Measurements from ENCODE around the gene ENPP4. TPM values are rescaled to one million over a fixed set of nuclear protein-coding genes. Genes with fewer than 3 reads are reported as not detected.
A peak's percentile ranks its signal among the peaks of the same experiment; 100 is the strongest.
"Not testable (repeated sequence)": the region's sequence is repeated elsewhere in the genome, so short reads cannot be mapped to it uniquely, and the experiment has no call there.

ENPP4 gene
- polyA plus RNA-seq (2013) = 17.8 TPM

DNA sequence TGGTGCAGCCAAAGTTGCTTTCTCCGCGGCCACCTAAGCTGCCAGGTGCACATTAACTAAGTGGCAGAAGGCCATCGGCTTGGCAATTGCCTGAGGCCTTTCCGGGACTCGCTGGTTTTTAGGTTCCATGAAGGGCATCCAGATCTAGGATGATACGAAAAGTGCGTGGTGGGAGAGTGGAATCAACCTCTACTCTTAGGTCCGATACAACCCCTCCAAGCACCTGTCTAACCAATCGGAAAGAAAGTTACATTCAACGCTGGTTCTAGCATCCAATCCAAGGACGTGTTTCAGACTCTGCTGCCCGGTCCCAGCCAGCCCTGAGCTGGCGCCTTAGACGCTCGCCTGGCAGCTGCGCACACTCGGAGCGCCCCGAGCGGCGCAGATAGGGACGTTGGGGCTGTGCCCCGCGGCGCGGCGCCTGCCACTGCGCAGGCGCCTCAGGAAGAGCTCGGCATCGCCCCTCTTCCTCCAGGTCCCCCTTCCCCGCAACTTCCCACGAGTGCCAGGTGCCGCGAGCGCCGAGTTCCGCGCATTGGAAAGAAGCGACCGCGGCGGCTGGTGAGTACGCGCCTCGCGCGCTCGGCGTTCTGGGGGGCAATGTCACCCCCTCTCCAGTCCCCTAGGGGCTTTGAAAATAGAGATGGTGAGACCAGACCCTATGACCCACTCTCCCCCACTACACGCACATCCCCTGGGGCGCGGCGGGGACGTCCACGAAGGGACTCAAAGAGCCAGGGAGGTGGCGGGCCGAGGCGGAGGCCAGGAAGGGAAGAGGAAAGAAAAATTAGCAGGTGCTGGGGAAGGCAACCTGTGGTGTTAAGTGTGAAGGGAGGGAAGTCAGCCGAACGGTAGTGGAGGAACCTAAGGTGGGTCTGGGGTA, at the start of gene ENPP4:
Gene ENPP4, plus strand, starts transcription at position 361 of the 883 bp plus-strand sequence. CDS start 9,595 bp downstream, outside the sequence.
- peak within 1 kb of the TSS; percentile 57 to 61 for H3K27ac ChIP-seq (ENCODE audit: insufficient read depth in 1 of 2, low read depth in 1 of 2, low read length in 2 of 2, poor library complexity in 1 of 2, severe bottlenecking in 2 of 2)
- H3K4me1 ChIP-seq (ENCODE audit: control extremely low read depth in 1 of 4, control insufficient read depth in 4 of 4, insufficient read depth in 4 of 4, low read length in 3 of 4) = peaks cover 4 to 26% (median 23%) of the 10 kb centered on the region in 4 experiments
- POLR2A ChIA-PET = no interaction called here
- CTCF ChIA-PET = interaction anchor here (0.9 to 1.9 kb wide), 3 partner anchors 9 to 280 kb away, joined by 3 to 4 read pairs (median 4); no protein-coding TSS in a partner anchor
- H3K27me3 ChIP-seq (replicated peaks in 2 of 5; ENCODE audit: control insufficient read depth in 4 of 5, insufficient read depth in 5 of 5, low read length in 4 of 5) = no peaks in the 10 kb centered on the region
- H3K36me3 ChIP-seq (ENCODE audit: control insufficient read depth in 4 of 4, insufficient read depth in 4 of 4, low read length in 3 of 4) = no peaks in the 10 kb centered on the region
- H3K4me3 ChIP-seq (ENCODE audit: control insufficient read depth in 1 of 7, extremely low read depth in 1 of 7, insufficient read depth in 4 of 7, low read depth in 2 of 7, low read length in 6 of 7) = peak within 1 kb of the TSS; percentile 78 to 100 (median 88)
- under 1% methylated on average over 29 of the region's 61 CpGs for WGBS (ENCODE audit: insufficient coverage)
- peak; percentile 96 to 98 (median 97) for DNase-seq
- H3K9me3 ChIP-seq (ENCODE audit: control extremely low read depth in 1 of 5, control insufficient read depth in 4 of 5, insufficient read depth in 2 of 5, low read depth in 1 of 5, low read length in 4 of 5) = no peaks in the 10 kb centered on the region

DNA sequence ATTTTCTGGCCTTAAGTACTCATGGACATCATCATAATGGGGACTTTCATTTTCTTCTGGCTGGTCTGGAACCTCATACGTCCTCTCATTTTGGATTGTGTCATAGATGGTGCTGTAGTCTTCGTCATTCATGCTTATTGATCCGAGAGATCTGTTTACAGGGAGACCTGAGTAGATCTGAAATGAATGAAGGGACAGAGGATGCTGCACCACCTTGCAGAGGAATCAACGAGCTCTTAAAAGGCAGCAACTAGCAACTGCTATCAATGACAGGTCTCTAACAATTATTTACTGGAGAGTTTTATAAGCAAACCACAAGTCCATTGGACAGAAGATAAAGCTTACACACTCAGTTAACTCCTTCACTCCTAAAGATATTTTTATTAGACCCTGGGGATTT, 49.7 kb upstream of the ENPP4 start:
- Histone ChIP-seq H3K9me3 (ENCODE audit: control extremely low read depth in 1 of 5, control insufficient read depth in 4 of 5, insufficient read depth in 2 of 5, low read depth in 1 of 5, low read length in 4 of 5) (no peaks in the 10 kb centered on the region), H3K4me3 (ENCODE audit: control insufficient read depth in 1 of 7, extremely low read depth in 1 of 7, insufficient read depth in 4 of 7, low read depth in 2 of 7, low read length in 6 of 7) (no peak overlapping the region), H3K27me3 (replicated peaks in 2 of 5; ENCODE audit: control insufficient read depth in 4 of 5, insufficient read depth in 5 of 5, low read length in 4 of 5) (no peaks in the 10 kb centered on the region), H3K4me1 (ENCODE audit: control extremely low read depth in 1 of 4, control insufficient read depth in 4 of 4, insufficient read depth in 4 of 4, low read length in 3 of 4) (no peaks in the 10 kb centered on the region), H3K27ac (ENCODE audit: insufficient read depth in 1 of 2, low read depth in 1 of 2, low read length in 2 of 2, poor library complexity in 1 of 2, severe bottlenecking in 2 of 2) (no peak overlapping the region), H3K36me3 (ENCODE audit: control insufficient read depth in 4 of 4, insufficient read depth in 4 of 4, low read length in 3 of 4) (no peaks in the 10 kb centered on the region)
- CTCF ChIA-PET = interaction anchor here (1.2 to 1.4 kb wide), 2 partner anchors 332 to 675 kb away, joined by 3 read pairs; no protein-coding TSS in a partner anchor
- DNase-seq = no peak
- 94% methylated on average over 3 of the region's 4 CpGs for WGBS (ENCODE audit: insufficient coverage)
- POLR2A ChIA-PET = interaction anchor here (0.6 to 0.7 kb wide), 2 partner anchors 18 to 34 kb away, joined by 3 read pairs; no protein-coding TSS in a partner anchor

DNA sequence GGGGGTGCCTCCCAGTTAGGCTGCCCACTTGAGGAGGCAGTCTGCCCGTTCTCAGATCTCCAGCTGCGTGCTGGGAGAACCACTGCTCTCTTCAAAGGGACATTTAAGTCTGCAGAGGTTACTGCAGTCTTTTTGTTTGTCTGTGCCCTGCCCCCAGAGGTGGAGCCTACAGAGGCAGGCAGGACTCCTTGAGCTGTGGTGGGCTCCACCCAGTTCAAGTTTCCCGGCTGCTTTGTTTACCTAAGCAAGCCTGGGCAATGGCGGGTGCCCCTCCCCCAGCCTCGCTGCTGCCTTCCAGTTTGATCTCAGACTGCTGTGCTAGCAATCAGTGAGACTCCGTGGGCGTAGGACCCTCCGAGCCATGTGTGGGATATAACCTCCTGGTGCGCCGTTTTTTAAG, 44.1 kb upstream of the ENPP4 start:
- H3K27ac ChIP-seq (ENCODE audit: insufficient read depth in 1 of 2, low read depth in 1 of 2, low read length in 2 of 2, poor library complexity in 1 of 2, severe bottlenecking in 2 of 2); H3K27me3 ChIP-seq (replicated peaks in 2 of 5; ENCODE audit: control insufficient read depth in 4 of 5, insufficient read depth in 5 of 5, low read length in 4 of 5); H3K4me3 ChIP-seq (ENCODE audit: control insufficient read depth in 1 of 7, extremely low read depth in 1 of 7, insufficient read depth in 4 of 7, low read depth in 2 of 7, low read length in 6 of 7); H3K4me1 ChIP-seq (ENCODE audit: control extremely low read depth in 1 of 4, control insufficient read depth in 4 of 4, insufficient read depth in 4 of 4, low read length in 3 of 4); DNase-seq; POLR2A ChIA-PET; H3K9me3 ChIP-seq (ENCODE audit: control extremely low read depth in 1 of 5, control insufficient read depth in 4 of 5, insufficient read depth in 2 of 5, low read depth in 1 of 5, low read length in 4 of 5); CTCF ChIA-PET; H3K36me3 ChIP-seq (ENCODE audit: control insufficient read depth in 4 of 4, insufficient read depth in 4 of 4, low read length in 3 of 4): not testable (repeated sequence)
- 93% methylated on average over 6 of the region's 10 CpGs for WGBS (ENCODE audit: insufficient coverage)

DNA sequence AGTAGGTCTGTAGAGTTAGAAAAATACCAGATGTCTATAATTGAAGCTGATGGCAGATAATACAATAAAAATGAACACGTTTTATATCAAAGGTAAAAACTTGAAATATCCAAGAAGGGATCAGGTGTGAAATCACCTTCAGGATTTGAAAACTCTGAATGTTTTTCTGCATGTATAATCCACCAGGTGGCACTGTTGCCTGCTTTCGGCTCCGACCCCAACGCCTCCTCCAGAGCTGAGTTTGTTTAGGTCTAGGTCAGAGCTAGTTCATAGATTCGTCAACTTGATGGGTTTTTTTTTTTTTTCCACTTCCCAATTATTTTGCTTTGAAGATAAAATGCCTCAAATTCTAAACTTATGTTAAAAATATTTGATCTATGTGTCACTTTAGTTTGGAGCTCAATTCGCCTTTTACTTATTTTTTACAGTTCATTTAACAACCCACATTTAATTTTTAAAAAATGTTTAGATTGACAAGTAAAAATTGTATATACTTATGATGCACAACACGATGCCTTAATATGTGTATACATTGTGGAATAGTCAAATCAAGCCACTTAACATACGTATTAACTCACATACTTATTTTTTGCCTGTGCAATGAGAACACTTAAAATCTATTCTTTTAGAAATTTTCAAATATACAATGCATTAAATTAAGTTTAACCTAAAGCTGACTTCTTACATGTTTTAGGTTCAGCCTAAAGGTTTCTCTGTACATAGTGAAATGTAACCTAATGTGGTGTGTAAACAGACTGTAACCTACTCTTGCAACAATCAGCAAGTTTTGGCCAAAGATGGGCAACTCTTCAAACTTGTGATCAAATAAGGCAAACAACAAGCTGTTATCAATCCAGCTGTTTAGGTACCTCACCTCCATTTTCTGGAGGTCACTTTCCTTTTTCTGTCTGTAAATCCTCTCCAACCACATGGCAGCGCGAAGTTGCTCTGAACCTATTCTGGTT, 39.4 kb upstream of the ENPP4 start:
- Histone ChIP-seq H3K27ac (ENCODE audit: insufficient read depth in 1 of 2, low read depth in 1 of 2, low read length in 2 of 2, poor library complexity in 1 of 2, severe bottlenecking in 2 of 2) (no peak overlapping the region), H3K4me3 (ENCODE audit: control insufficient read depth in 1 of 7, extremely low read depth in 1 of 7, insufficient read depth in 4 of 7, low read depth in 2 of 7, low read length in 6 of 7) (no peak overlapping the region), H3K9me3 (ENCODE audit: control extremely low read depth in 1 of 5, control insufficient read depth in 4 of 5, insufficient read depth in 2 of 5, low read depth in 1 of 5, low read length in 4 of 5) (peaks cover 0 to 18% (median 7%) of the 10 kb centered on the region in 5 experiments), H3K36me3 (ENCODE audit: control insufficient read depth in 4 of 4, insufficient read depth in 4 of 4, low read length in 3 of 4) (no peaks in the 10 kb centered on the region), H3K4me1 (ENCODE audit: control extremely low read depth in 1 of 4, control insufficient read depth in 4 of 4, insufficient read depth in 4 of 4, low read length in 3 of 4) (no peaks in the 10 kb centered on the region), H3K27me3 (replicated peaks in 2 of 5; ENCODE audit: control insufficient read depth in 4 of 5, insufficient read depth in 5 of 5, low read length in 4 of 5) (peaks cover 0 to 1% (median 0%) of the 10 kb centered on the region in 5 experiments)
- ChIA-PET POLR2A (no interaction called here), CTCF (interaction anchor here (0.5 to 3.7 kb wide), 19 partner anchors 9 to 479 kb away, joined by 3 to 56 read pairs (median 3); no protein-coding TSS in a partner anchor)
- WGBS (ENCODE audit: insufficient coverage) = 0% methylated on average over 3 of the region's 10 CpGs
- DNase-seq = peak; percentile 61 to 73 (median 70)

- no peak overlapping the region for H3K4me3 ChIP-seq (ENCODE audit: control insufficient read depth in 1 of 7, extremely low read depth in 1 of 7, insufficient read depth in 4 of 7, low read depth in 2 of 7, low read length in 6 of 7)
- ChIA-PET POLR2A (no interaction called here), CTCF (interaction anchor here (0.5 to 3.7 kb wide), 15 partner anchors 9 to 478 kb away, joined by 3 to 56 read pairs (median 3); no protein-coding TSS in a partner anchor)
- H3K27me3 ChIP-seq (replicated peaks in 2 of 5; ENCODE audit: control insufficient read depth in 4 of 5, insufficient read depth in 5 of 5, low read length in 4 of 5) = peaks cover 0 to 1% (median 0%) of the 10 kb centered on the region in 5 experiments
- no peak overlapping the region for H3K27ac ChIP-seq (ENCODE audit: insufficient read depth in 1 of 2, low read depth in 1 of 2, low read length in 2 of 2, poor library complexity in 1 of 2, severe bottlenecking in 2 of 2)
- H3K36me3 ChIP-seq (ENCODE audit: control insufficient read depth in 4 of 4, insufficient read depth in 4 of 4, low read length in 3 of 4) = peaks cover 0 to 1% (median 0%) of the 10 kb centered on the region in 4 experiments
- no CpG with 5 or more reads among the region's 1 CpG for WGBS (ENCODE audit: insufficient coverage)
- no peaks in the 10 kb centered on the region for H3K4me1 ChIP-seq (ENCODE audit: control extremely low read depth in 1 of 4, control insufficient read depth in 4 of 4, insufficient read depth in 4 of 4, low read length in 3 of 4)
- H3K9me3 ChIP-seq (ENCODE audit: control extremely low read depth in 1 of 5, control insufficient read depth in 4 of 5, insufficient read depth in 2 of 5, low read depth in 1 of 5, low read length in 4 of 5) = peaks cover 0 to 24% (median 7%) of the 10 kb centered on the region in 5 experiments
- no peak for DNase-seq
Measured at GRCh38 chr6:46091080-46091478, 38.7 kb upstream of the ENPP4 start.

- CTCF ChIA-PET = interaction anchor here (1.6 kb wide), 1 partner anchor 125 kb away, joined by 4 read pairs; no protein-coding TSS in a partner anchor
- peaks cover 0 to 28% (median 9%) of the 10 kb centered on the region in 5 experiments for H3K9me3 ChIP-seq (ENCODE audit: control extremely low read depth in 1 of 5, control insufficient read depth in 4 of 5, insufficient read depth in 2 of 5, low read depth in 1 of 5, low read length in 4 of 5)
- H3K27me3 ChIP-seq (replicated peaks in 2 of 5; ENCODE audit: control insufficient read depth in 4 of 5, insufficient read depth in 5 of 5, low read length in 4 of 5) = no peaks in the 10 kb centered on the region
- no peaks in the 10 kb centered on the region for H3K4me1 ChIP-seq (ENCODE audit: control extremely low read depth in 1 of 4, control insufficient read depth in 4 of 4, insufficient read depth in 4 of 4, low read length in 3 of 4)
- POLR2A ChIA-PET = no interaction called here
- no peak overlapping the region for H3K27ac ChIP-seq (ENCODE audit: insufficient read depth in 1 of 2, low read depth in 1 of 2, low read length in 2 of 2, poor library complexity in 1 of 2, severe bottlenecking in 2 of 2)
- 97% methylated on average over 2 of the region's 2 CpGs for WGBS (ENCODE audit: insufficient coverage)
- peaks cover 0 to 5% (median 1%) of the 10 kb centered on the region in 4 experiments for H3K36me3 ChIP-seq (ENCODE audit: control insufficient read depth in 4 of 4, insufficient read depth in 4 of 4, low read length in 3 of 4)
- H3K4me3 ChIP-seq (ENCODE audit: control insufficient read depth in 1 of 7, extremely low read depth in 1 of 7, insufficient read depth in 4 of 7, low read depth in 2 of 7, low read length in 6 of 7) = no peak overlapping the region
- no peak for DNase-seq
Measured at GRCh38 chr6:46095251-46095650, 34.5 kb upstream of the ENPP4 start.
